GM19395 (cell line): Measurements from ENCODE around the gene CETP.

Experiments
- ATAC-seq: cut with Tn5 transposase; IDR thresholded peaks from one replicate; pipeline ENCODE4 v1.9.1; 2021; ENCODE audit warnings: mild to moderate bottlenecking, moderate library complexity; ENCODE audit not compliant: unreplicated experiment

The CETP gene

GRCh38 chr16:57016831-57017230 lies 55.1 kb downstream of the CETP start:
- no peak for ATAC-seq

- no peak for ATAC-seq
Measured at GRCh38 chr16:57017251-57017650, 55.5 kb downstream of the CETP start.

- ATAC-seq, result no peak
Measured at GRCh38 chr16:57019746-57020145, 58.0 kb downstream of the CETP start.

GRCh38 chr16:57020651-57021050 lies 58.9 kb downstream of the CETP start:
- ATAC-seq, result no peak

GRCh38 chr16:57021757-57022156 lies 60.0 kb downstream of the CETP start:
- ATAC-seq, result no peak

- ATAC-seq, result no peak
Measured at GRCh38 chr16:57022445-57022844, 60.7 kb downstream of the CETP start.

- ATAC-seq, result no peak
Measured at GRCh38 chr16:57023541-57024249, 61.9 kb downstream of the CETP start.

- ATAC-seq, result no peak
Measured at GRCh38 chr16:57024894-57025680, 63.3 kb downstream of the CETP start.

- no peak for ATAC-seq
Measured at GRCh38 chr16:57025941-57026777, 64.4 kb downstream of the CETP start.

- ATAC-seq, result no peak
Measured at GRCh38 chr16:57026778-57027062, 65.0 kb downstream of the CETP start.

- no peak for ATAC-seq
Measured at GRCh38 chr16:57027067-57027466, 65.3 kb downstream of the CETP start.

- no peak for ATAC-seq
Measured at GRCh38 chr16:57028086-57028485, 66.3 kb downstream of the CETP start.

- no peak for ATAC-seq
Measured at GRCh38 chr16:57029161-57030160, 67.7 kb downstream of the CETP start.

- no peak for ATAC-seq
Measured at GRCh38 chr16:57030346-57030902, 68.7 kb downstream of the CETP start.

- no peak for ATAC-seq
Measured at GRCh38 chr16:57031156-57031555, 69.4 kb downstream of the CETP start.

GRCh38 chr16:57032346-57032745 lies 70.6 kb downstream of the CETP start:
- ATAC-seq, result no peak

GRCh38 chr16:57032931-57033330 lies 71.2 kb downstream of the CETP start:
- no peak for ATAC-seq
